MG63 (cell line): ENCODE results near the gene LENG1. TPM values are rescaled to one million over a fixed set of nuclear protein-coding genes. Genes with fewer than 3 reads are reported as not detected.
"Not testable (repeated sequence)": the region's sequence is repeated elsewhere in the genome, so short reads cannot be mapped to it uniquely, and the experiment has no call there.

Source experiments
- DNase-seq: peaks from one replicate; pipeline ENCODE4 v3.0.0-alpha.2; 2020
- H3K27me3 ChIP-seq: fragments of 250-450 bp; sonication (Bioruptor Pico); 2 replicates; pipeline ENCODE4 v1.5.1; 2020; ENCODE audit warnings: mild to moderate bottlenecking, moderate library complexity
- H3K36me3 ChIP-seq: fragments of 250-450 bp; sonication (Bioruptor Pico); 2 replicates; pipeline ENCODE4 v1.5.1; 2020; ENCODE audit warnings: mild to moderate bottlenecking, moderate library complexity
- H3K4me3 ChIP-seq: fragments of 250-450 bp; sonication (Bioruptor Pico); 2 replicates; pipeline ENCODE4 v1.5.1; 2020; ENCODE audit warnings: mild to moderate bottlenecking, moderate library complexity
- H3K9me3 ChIP-seq: fragments of 250-450 bp; sonication (Bioruptor Pico); 2 replicates; pipeline ENCODE4 v1.5.1; 2020; ENCODE audit warnings: mild to moderate bottlenecking, moderate library complexity
- total RNA-seq: library from RNA; depleted of rRNA; stranded (reverse); fragments of >200 nt; shearing (Covaris generic); gene quantifications from 2 replicates; pipeline ENCODE4 v1.2.3, GENCODE V29; 2014; ENCODE audit warnings: low replicate concordance

Gene LENG1
- total RNA-seq, 1 experiment from 2014 or later = 18.2 TPM

DNA sequence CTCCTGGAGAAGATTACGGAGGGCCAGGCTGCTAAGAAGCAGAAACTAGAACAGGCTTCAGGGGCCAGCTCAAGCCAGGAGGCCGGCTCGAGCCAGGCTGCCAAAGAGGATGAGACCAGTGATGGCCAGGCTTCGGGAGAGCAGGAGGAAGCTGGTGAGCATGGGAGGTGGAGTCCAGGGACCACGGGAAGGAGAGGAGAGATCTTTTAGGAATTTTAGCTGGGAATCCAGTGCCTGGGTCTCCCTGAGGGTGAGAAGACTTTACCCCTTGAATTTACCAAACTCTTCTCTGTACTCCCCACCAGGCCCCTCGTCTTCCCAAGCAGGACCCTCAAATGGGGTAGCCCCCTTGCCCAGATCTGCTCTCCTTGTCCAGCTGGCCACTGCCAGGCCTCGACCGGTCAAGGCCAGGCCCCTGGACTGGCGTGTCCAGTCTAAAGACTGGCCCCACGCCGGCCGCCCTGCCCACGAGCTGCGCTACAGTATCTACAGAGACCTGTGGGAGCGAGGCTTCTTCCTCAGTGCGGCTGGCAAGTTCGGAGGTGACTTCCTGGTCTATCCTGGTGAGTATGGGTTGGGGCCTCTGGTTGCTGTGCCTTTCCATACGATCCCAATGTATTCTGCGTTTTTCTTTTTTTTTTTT, 32.4 kb upstream of the LENG1 start:
- no peaks in the 10 kb centered on the region for H3K9me3 ChIP-seq
- DNase-seq = no peak
- H3K36me3 ChIP-seq = peaks cover 22% of the 10 kb centered on the region
- no peaks in the 10 kb centered on the region for H3K27me3 ChIP-seq
- peak overlapping the region; percentile 84 for H3K4me3 ChIP-seq

DNA sequence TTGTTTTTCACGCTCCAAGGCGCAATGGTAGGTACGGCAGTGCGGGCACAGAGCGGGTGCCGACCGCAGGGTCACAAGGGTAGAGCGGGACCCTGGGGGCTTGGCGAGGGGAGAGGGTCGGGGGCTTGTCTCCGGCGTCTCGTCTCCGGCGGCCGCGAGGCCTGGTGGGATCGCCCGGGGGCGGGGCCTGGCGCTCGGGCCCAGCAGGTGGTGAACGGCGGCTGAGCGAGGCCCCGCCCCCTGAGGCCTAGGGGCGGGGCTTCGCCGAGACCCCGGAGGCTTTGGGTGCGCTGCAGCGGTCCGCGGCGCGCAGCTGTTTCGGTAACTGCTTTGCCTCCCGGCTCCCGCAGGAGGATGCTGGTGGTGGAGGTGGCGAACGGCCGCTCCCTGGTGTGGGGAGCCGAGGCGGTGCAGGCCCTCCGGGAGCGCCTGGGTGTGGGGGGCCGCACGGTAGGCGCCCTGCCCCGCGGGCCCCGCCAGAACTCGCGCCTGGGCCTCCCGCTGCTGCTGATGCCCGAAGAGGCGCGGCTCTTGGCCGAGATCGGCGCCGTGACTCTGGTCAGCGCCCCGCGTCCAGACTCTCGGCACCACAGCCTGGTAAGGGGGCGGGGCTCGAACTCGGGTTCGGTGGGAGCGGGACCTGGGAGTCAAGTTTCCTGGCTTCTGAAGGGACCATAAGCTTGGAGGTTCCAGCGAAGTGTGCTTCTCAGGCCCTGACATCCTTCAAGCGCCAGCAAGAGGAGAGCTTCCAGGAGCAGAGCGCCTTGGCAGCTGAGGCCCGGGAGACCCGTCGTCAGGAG, 31.7 kb upstream of the LENG1 start, which contains the start of gene TSEN34:
Gene TSEN34, plus strand, starts transcription at position 298 of the 800 bp plus-strand sequence. Its CDS starts 57 bp downstream, at position 355.
- H3K27me3 ChIP-seq = no peaks in the 10 kb centered on the region
- H3K9me3 ChIP-seq = no peaks in the 10 kb centered on the region
- H3K36me3 ChIP-seq = peaks cover 26% of the 10 kb centered on the region
- H3K4me3 ChIP-seq = peak within 1 kb of the TSS; percentile 84
- DNase-seq = peak; percentile 81

DNA sequence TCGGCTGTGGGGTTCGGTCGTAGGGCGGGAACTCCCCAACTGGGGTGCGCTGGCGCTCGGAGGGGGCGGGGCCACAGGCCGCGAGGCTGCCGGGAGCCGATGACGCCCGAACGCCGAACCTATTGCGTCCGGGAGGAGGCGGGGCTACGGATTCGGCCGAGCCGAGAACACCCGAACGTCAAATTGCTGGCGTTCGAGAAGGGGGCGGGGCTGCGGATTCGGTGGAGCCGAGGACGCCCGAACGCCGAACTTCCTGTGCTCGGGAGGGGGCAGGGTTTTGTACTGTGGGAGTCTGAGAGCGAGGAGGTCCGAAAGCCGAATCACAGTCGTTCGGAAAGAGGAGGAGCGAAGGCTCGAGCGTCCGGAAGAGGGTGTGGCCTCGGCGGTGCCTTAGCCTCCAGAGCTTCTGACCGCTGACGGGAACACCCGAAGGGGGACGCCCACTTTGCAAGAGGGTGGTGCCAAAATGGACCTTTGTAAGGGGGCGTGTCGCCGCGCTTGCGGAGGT, 31.0 kb upstream of the LENG1 start:
- Histone ChIP-seq H3K36me3 (peaks cover 28% of the 10 kb centered on the region), H3K9me3 (no peaks in the 10 kb centered on the region), H3K27me3 (no peaks in the 10 kb centered on the region), H3K4me3 (peak overlapping the region; percentile 84)
- peak; percentile 98 for DNase-seq

DNA sequence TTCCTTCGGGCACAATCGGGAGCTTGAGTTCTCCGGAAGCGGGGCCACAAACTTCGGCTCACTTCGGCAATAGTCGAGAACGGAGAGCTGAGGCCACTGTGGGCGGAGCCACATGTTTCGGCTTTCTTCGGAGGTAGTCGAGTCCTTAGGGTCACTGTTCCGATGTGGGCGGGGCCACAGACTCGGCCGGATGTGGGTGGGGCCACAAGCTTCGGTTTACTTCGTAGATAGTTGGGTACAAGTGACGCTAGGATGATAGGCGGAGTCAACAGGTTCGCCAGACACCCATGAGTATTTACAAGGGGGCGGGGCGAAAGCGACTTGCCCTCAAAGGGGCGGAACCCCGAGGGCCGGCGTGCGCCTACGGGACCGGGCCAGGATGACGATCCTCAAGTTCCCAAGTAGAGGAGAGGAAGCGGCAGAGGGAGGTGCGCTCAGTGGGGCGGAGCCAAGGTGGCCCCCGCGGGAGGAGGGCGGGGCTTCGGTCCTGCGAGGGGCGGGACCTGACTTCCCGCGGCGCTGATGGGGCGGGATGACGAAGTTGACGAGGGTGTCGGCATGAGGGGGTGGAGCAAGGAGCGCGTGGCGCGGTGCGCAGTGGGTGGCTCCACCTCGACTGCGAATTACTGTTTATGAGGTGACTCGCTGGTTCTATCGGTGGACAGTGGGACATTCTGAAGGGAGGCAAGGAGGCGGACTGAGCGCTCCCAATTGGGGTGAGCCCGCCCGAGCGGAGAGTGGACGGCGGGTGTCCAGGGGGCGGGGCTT, 30.4 kb upstream of the LENG1 start:
- Histone ChIP-seq H3K36me3 (peaks cover 24% of the 10 kb centered on the region), H3K27me3 (no peaks in the 10 kb centered on the region), H3K9me3 (no peaks in the 10 kb centered on the region), H3K4me3 (peak overlapping the region; percentile 84)
- DNase-seq = peak; percentile 99

DNA sequence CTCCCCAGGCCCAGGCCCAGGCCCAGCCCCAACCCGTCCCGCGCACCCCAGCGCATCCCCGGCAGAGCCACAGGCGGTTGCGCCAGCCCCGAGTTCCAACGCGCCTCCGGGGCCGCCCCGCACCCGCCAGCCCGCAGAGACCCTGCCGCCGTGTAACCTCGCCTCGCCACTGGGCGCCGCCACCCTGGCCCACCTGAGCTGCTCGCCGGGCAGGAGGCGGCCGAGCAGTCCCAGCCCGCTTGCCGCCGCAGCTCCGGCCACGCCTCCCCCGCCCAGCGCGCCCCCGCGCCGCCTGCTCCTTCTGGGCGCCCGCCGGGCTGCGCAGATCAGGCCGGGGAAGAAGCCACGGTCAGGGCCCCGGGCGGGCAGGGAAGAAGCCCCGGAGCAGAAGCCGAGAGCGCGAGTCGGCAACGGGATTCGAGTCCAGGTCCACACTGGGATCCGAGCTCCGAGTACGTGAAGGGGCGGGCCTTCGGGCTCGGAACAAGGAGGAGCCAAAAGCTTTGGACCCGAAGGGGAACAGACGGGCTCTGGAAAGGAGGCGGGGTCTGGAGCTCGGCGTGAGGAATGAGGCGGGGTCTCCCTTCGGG, 29.7 kb upstream of the LENG1 start, which contains the start of gene MBOAT7:
Gene MBOAT7, minus strand, starts transcription at position 436 of the 590 bp plus-strand sequence. CDS start 1,072 bp downstream, outside the sequence.
- no peaks in the 10 kb centered on the region for H3K9me3 ChIP-seq
- peak within 1 kb of the TSS; percentile 84 for H3K4me3 ChIP-seq
- DNase-seq = no peak
- no peaks in the 10 kb centered on the region for H3K27me3 ChIP-seq
- peaks cover 21% of the 10 kb centered on the region for H3K36me3 ChIP-seq

DNA sequence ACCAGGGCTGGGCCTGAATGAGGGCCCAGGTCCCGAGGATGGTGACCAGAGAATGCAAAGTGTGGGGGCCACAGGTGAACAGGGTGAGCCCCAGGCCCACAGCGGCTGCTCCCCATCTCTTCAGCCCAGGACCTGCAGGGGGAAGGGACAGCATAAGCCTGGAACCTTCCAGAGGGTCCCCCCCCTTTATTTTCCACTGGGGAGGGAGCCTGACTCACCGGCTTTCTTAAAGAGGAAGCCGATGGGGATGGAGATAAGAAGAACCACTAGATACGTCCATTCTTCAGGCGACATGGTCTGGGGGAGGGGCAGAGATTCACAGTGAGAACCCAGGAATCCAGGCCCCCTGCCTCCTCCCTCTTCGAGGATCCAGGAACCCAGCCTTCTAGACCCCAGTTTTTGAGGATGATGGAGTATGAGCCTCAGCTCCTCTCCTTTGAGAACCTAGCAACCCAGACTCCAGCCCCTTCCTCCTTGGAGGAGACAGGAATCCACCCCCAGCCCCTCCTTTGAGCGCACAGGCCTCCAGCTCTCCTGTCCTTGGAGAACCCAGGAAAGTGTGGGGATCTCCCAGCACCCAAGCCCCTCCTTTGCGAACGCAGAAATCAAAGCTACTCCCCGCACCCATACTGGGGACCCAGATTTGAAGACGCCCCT, 28.8 kb upstream of the LENG1 start:
- Histone ChIP-seq H3K27me3 (no peaks in the 10 kb centered on the region), H3K4me3 (peak overlapping the region; percentile 84), H3K36me3 (peaks cover 15% of the 10 kb centered on the region), H3K9me3 (no peaks in the 10 kb centered on the region)
- no peak for DNase-seq

DNA sequence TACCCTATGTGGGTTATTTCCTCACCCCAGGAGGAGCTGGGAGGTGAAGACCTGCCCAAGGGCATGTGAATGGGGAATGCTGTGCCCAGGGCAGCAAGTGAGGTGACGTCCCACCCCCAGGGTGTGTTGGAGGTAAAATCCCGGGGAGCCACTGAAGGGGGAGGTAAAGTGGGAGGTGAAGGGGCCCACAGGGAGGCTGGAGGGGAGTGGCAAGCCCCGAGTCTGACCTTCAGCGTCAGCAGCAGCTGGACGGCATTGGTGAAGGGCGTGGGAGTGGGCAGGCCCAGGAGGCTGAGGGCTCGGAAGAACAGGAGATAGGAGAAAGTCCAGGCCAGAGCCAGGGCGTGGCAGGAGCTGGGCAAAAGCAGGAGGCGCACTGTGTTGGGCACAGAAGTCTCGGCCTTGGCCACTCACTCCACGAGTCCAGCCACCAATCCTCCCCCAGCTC, 27.4 kb upstream of the LENG1 start:
- DNase-seq = no peak
- H3K9me3 ChIP-seq = no peaks in the 10 kb centered on the region
- peaks cover 7% of the 10 kb centered on the region for H3K36me3 ChIP-seq
- H3K27me3 ChIP-seq = no peaks in the 10 kb centered on the region
- no peak overlapping the region for H3K4me3 ChIP-seq

DNA sequence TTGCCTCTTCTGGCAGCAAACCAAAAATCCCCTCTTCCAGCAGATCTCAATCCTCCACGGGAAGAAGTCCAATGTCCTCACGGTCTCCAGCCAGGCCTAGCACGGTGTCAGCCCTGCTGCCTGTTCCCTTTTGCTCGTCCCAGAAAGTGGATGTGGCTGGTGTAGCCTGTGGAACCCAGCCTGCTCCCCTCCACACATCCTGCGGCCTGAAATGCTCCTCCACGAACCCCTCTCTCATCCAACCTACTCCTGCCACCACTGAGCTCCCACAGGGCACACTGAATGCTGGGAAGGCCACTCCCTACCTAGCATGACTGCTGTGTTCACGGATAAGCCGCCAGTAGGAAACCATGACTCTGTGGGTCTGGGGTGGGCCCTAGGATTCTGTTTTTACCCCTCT, 26.8 kb upstream of the LENG1 start:
- Histone ChIP-seq H3K9me3 (no peaks in the 10 kb centered on the region), H3K4me3 (no peak overlapping the region), H3K36me3 (peaks cover 7% of the 10 kb centered on the region), H3K27me3 (no peaks in the 10 kb centered on the region)
- no peak for DNase-seq

DNA sequence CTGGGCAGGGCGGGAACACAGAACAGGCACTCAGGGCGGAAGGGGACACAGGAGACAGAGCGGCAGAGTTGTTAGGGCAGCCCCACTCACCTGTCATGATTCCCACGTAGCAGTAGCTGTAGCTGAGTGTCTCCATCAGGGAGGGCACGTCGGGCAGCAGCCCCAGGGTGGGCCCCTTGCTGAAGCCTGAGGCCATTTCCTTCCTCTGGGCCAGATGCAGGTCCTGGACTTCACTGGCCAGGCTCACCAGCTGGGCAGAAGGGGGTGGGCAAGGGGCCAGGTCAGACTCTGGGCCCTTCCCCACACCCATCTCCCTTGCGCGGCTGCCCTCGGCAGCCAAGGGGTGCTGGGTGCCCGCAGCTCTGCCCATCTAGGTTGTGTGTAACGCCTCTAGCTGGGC, 23.9 kb upstream of the LENG1 start:
- Histone ChIP-seq H3K36me3 (peaks cover 13% of the 10 kb centered on the region), H3K9me3 (no peaks in the 10 kb centered on the region), H3K4me3 (no peak overlapping the region), H3K27me3 (no peaks in the 10 kb centered on the region)
- DNase-seq = no peak

DNA sequence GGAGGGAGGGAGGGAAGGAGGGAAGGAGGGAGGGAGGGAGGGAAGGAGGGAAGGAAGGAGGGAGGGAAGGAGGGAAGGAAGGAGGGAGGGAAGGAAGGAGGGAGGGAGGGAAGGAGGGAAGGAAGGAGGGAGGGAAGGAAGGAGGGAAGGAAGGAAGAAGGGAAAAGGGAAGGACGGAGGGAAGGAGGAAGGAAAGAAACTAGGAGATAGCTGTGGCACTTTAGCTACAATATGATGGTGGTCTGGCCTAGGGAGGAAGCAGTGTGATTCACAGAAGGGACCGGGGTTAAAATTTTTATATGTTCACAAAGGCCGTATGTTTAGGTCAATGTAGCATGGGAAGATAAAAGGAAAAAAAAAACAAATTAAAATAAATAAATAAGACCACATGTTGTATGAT, 22.4 kb upstream of the LENG1 start:
- not testable (repeated sequence) for H3K27me3 ChIP-seq, H3K9me3 ChIP-seq, H3K4me3 ChIP-seq, DNase-seq
- peaks cover 18% of the 10 kb centered on the region for H3K36me3 ChIP-seq

DNA sequence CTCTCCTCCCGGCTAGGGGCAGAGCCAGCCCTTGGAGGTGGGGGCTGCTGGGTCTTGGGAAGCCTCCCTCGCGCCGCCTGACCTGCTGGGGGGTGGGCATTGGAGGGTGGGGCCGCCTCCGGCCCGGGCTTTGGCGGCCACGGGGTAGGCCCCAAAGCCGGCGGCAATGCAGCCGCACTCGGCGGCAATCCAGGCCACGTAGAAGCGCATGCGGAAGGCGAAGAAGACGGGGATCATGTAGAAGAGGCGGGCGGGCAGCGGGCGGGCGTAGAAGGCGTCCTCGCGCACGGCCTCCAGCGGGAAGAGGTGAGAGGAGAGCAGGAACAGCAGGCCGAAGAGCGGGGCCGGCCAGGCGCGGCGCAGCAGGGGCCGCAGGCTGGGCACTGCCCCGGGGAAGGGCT, 21.2 kb upstream of the LENG1 start:
- peaks cover 18% of the 10 kb centered on the region for H3K36me3 ChIP-seq
- H3K27me3 ChIP-seq = no peaks in the 10 kb centered on the region
- DNase-seq = no peak
- H3K4me3 ChIP-seq = no peak overlapping the region
- H3K9me3 ChIP-seq = no peaks in the 10 kb centered on the region

DNA sequence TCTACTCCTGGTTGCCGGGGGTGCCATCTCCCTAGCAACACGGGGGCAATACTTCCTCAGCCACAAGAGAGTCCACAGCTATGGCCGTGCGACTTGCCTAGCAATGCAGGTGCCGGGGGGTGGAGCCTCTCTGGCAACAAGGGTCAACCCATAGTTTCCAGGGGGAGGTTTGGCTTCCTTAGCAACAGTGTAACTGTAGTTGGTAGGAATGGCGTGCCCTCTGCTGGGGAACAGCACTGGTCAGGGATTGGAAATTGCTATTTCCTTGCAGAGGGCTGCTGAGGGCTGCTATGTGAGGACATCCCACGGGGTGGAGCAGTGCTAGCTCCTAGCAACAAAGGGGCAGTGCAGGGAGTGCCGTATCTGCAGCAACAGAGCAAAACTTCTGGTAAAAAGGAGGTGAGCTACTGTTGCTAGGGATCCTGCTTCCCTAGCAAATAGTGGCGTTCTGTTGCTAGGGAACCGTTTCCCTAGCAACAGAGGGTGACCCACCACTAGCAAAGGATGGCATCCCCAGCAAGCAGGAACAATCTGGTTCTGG, 20.5 kb upstream of the LENG1 start:
- no peak for DNase-seq

DNA sequence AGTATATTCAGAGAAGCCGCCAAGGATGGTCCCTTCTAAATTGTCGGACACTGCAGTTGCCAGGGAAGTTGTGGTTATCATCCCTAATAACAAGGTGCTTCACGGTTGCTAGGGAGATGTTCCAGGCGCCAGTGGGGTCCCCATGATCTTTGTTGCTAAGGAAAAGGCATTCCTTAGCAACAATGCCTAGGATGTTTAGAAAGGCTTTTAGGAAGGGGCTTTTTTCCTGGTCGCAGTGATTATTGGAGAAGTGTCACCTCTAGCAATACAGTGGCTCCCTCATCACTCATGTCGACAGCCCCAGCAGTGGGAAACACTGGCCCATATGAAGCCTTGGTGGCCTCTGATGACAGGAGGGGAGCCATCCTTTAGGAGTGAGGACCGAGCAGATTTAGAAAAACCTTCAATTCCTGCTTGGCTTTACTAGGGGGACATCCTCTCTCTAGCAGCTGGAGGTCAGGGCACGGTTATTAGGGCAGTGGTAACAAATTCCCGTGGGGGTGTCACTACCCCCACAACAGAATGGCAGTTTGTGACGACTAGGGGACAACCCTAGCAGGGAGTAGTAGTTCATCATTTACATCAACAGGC, 19.8 kb upstream of the LENG1 start:
- Histone ChIP-seq H3K27me3 (no peaks in the 10 kb centered on the region), H3K36me3 (peaks cover 18% of the 10 kb centered on the region), H3K9me3 (no peaks in the 10 kb centered on the region), H3K4me3 (no peak overlapping the region)
- DNase-seq = no peak

More for the DNA sequence above, 20.5 kb upstream of the LENG1 start:
- Histone ChIP-seq H3K27me3 (no peaks in the 10 kb centered on the region), H3K36me3 (peaks cover 18% of the 10 kb centered on the region), H3K4me3 (no peak overlapping the region), H3K9me3 (no peaks in the 10 kb centered on the region)

DNA sequence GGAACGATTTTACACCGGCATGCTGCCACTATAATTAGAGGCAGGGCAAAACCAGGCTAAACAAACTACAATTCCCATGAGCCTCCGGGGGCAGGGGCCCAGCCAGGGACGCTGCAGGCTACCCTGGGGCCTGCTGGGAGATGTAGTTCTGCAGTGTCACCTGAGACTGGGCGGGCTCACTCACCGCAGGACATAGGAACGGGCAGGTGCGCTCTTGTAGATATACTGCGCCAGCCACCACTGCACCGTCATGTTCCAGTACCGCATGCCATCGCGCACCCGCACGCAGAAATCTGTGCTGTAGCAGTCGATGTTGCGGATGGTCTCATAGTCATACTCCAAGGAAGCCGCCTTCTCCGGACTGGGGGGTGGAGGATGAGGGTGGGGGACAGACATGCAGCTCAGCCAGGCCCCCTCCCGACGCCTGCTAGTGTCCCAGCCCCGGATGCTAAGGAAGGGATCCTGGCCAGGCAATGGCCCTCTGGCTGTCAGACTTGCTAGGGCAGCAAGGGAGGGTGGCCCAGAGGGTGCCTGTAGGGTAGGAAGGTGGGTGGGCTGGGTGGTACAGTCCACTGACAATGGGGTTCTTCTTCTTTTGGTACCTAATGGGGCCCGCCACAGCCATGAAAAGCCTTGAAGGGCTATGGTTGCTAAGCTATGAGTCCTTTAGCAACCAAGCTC, 19.2 kb upstream of the LENG1 start:
- no peaks in the 10 kb centered on the region for H3K27me3 ChIP-seq
- no peak overlapping the region for H3K4me3 ChIP-seq
- no peak for DNase-seq
- H3K9me3 ChIP-seq = no peaks in the 10 kb centered on the region
- peaks cover 18% of the 10 kb centered on the region for H3K36me3 ChIP-seq
